Smooth muscle cell (in vitro differentiated cells): ENCODE data around the gene TMEM143. TPM values are rescaled to one million over a fixed set of nuclear protein-coding genes. Genes with fewer than 3 reads are reported as not detected.

Experiments
- DNase-seq: peaks from one replicate; lab custom pipeline; 2025; ENCODE audit not compliant: unreplicated experiment; lab: John Stamatoyannopoulos, UW
- H2AFZ ChIP-seq: fragments of 200-600 bp; sonication (generic); 2 replicates; pipeline ENCODE4 v1.6.0; 2016; ENCODE audit warnings: antibody characterized with exemption, low read depth, mild to moderate bottlenecking
- H3F3A ChIP-seq: fragments of 200-600 bp; sonication (generic); 2 replicates; pipeline ENCODE4 v1.6.0; 2017; ENCODE audit warnings: antibody characterized with exemption, low read depth
- H3K27ac ChIP-seq: fragments of 200-600 bp; sonication (generic); 2 replicates; pipeline ENCODE4 v1.5.1; 2016; ENCODE audit warnings: low read depth, mild to moderate bottlenecking
- H3K27me3 ChIP-seq: fragments of 200-600 bp; sonication (generic); 2 replicates; pipeline ENCODE4 v1.6.1; 2016; ENCODE audit warnings: low read depth, mild to moderate bottlenecking
- H3K36me3 ChIP-seq: fragments of 200-600 bp; sonication (generic); 2 replicates; pipeline ENCODE4 v1.5.1; 2016; ENCODE audit warnings: low read depth
- H3K4me1 ChIP-seq: fragments of 200-600 bp; sonication (generic); 2 replicates; pipeline ENCODE4 v1.5.1; 2016; ENCODE audit warnings: low read depth
- H3K4me2 ChIP-seq: fragments of 200-600 bp; sonication (generic); 2 replicates; pipeline ENCODE4 v1.6.0; 2016; ENCODE audit warnings: mild to moderate bottlenecking
- H3K4me3 ChIP-seq: fragments of 200-600 bp; sonication (generic); 2 replicates; pipeline ENCODE4 v1.5.1; 2016; ENCODE audit warnings: mild to moderate bottlenecking
- H3K79me2 ChIP-seq: fragments of 200-600 bp; sonication (generic); 2 replicates; pipeline ENCODE4 v1.6.0; 2016; ENCODE audit warnings: low read depth, mild to moderate bottlenecking
- H3K9ac ChIP-seq: fragments of 200-600 bp; sonication (generic); 2 replicates; pipeline ENCODE4 v1.6.0; 2016; ENCODE audit warnings: low read depth
- H3K9me3 ChIP-seq: fragments of 200-600 bp; sonication (generic); replicated peaks from 2 replicates; pipeline ENCODE4 v1.5.1; 2016; ENCODE audit warnings: low read depth
- H4K20me1 ChIP-seq: fragments of 200-600 bp; sonication (generic); 2 replicates; pipeline ENCODE4 v1.6.0; 2016; ENCODE audit warnings: low read depth
- CTCF ChIP-seq: fragments of 200-600 bp; sonication (generic); IDR thresholded peaks from 2 replicates; pipeline ENCODE4 v1.5.1; 2017; ENCODE audit warnings: borderline replicate concordance, mild to moderate bottlenecking, antibody characterized with exemption; ENCODE audit not compliant: insufficient read depth, poor library complexity, severe bottlenecking
- WGBS: methylation state at CpG from one replicate; pipeline ENCODE4 v1.1.7; 2016; ENCODE audit warnings: low lambda C conversion rate; 5-methylcytosine and 5-hydroxymethylcytosine counted together
- polyA plus RNA-seq: library from polyadenylated mRNA; unstranded; fragments of >200 nt; fragmentation: Nextera tagmentation; extraction: Ambion mirVana; gene quantifications from 2 replicates; pipeline ENCODE4 v1.2.1, GENCODE V29; 2016
- total RNA-seq: library from RNA; depleted of rRNA; stranded (reverse); fragments of >200 nt; gene quantifications from 2 replicates; pipeline ENCODE4 v1.2.3, GENCODE V29; 2014

TMEM143 gene
- total and polyA plus RNA-seq, 2 experiments from 2014 or later, result 3.8 to 11.2 TPM

GRCh38 chr19:48385461-48386087 is 21.8 kb upstream of the TMEM143 start:
- Histone ChIP-seq H3K9ac (no peak overlapping the region), H3K4me1 (no peaks in the 10 kb centered on the region), H3K9me3 (no peaks in the 10 kb centered on the region), H3K79me2 (peaks cover 21% of the 10 kb centered on the region), H3K36me3 (peaks cover 3% of the 10 kb centered on the region), H3K27ac (no peak overlapping the region), H2AFZ (no peak overlapping the region), H3F3A (peaks cover 15% of the 10 kb centered on the region), H3K4me2 (no peak overlapping the region), H3K4me3 (no peak overlapping the region), H4K20me1 (peaks cover 60% of the 10 kb centered on the region), H3K27me3 (no peaks in the 10 kb centered on the region)
- no peak for TF ChIP-seq CTCF
- 94% methylated on average over 7 of the region's 7 CpGs for WGBS
- DNase-seq, result no peak

- Histone ChIP-seq H2AFZ (no peak overlapping the region), H3K9ac (no peak overlapping the region), H4K20me1 (peaks cover 37% of the 10 kb centered on the region), H3K27ac (no peak overlapping the region), H3K4me3 (no peak overlapping the region), H3K9me3 (no peaks in the 10 kb centered on the region), H3K27me3 (no peaks in the 10 kb centered on the region), H3K79me2 (peaks cover 2% of the 10 kb centered on the region), H3K4me1 (no peaks in the 10 kb centered on the region), H3F3A (peaks cover 10% of the 10 kb centered on the region), H3K36me3 (peaks cover 3% of the 10 kb centered on the region), H3K4me2 (no peak overlapping the region)
- no peak for TF ChIP-seq CTCF
- no peak for DNase-seq
- WGBS, result 92% methylated on average over 8 of the region's 8 CpGs
Measured at GRCh38 chr19:48382286-48382685, 18.5 kb upstream of the TMEM143 start.

- WGBS, result 91% methylated on average over 11 of the region's 11 CpGs
- no peak overlapping the region for H3K27ac ChIP-seq
- no peaks in the 10 kb centered on the region for H3K4me1 ChIP-seq
- H3F3A ChIP-seq, result peaks cover 10% of the 10 kb centered on the region
- H3K9ac ChIP-seq, result no peak overlapping the region
- no peak for DNase-seq
- peaks cover 28% of the 10 kb centered on the region for H4K20me1 ChIP-seq
- no peak overlapping the region for H3K4me2 ChIP-seq
- H3K9me3 ChIP-seq, result no peaks in the 10 kb centered on the region
- H3K79me2 ChIP-seq, result no peaks in the 10 kb centered on the region
- H3K36me3 ChIP-seq, result peaks cover 3% of the 10 kb centered on the region
- H3K4me3 ChIP-seq, result no peak overlapping the region
- no peak overlapping the region for H2AFZ ChIP-seq
- H3K27me3 ChIP-seq, result no peaks in the 10 kb centered on the region
- no peak for TF ChIP-seq CTCF
Measured at GRCh38 chr19:48381178-48381950, 17.6 kb upstream of the TMEM143 start.
